ENCODE results near the gene PPFIA4.

PPFIA4 gene

GRCh38 chr1:203124011-203124410 is 97.7 kb downstream of the PPFIA4 start:
- no peak for DNase-seq (ENCODE audit: low spot score)
- no peak for TF ChIP-seq CTCF (conservative IDR thresholded peaks at IDR 0.05; ENCODE audit: low read depth)
- ChIA-PET CTCF (no interaction called here), POLR2A (ENCODE audit: low non-redundant PET) (no interaction called here)
- H3K27ac ChIP-seq = no peak overlapping the region

GRCh38 chr1:203124546-203125317 is 98.4 kb downstream of the PPFIA4 start:
- ChIA-PET POLR2A (ENCODE audit: low non-redundant PET) (no interaction called here), CTCF (interaction anchor here (0.8 to 2.5 kb wide), 2 partner anchors 40 to 85 kb away, joined by 3 to 15 read pairs; no protein-coding TSS in a partner anchor)
- no peak for TF ChIP-seq CTCF (conservative IDR thresholded peaks at IDR 0.05; ENCODE audit: low read depth)
- no peak overlapping the region for H3K27ac ChIP-seq
- peak; percentile 72 for DNase-seq (ENCODE audit: low spot score)

GRCh38 chr1:203126151-203126865 is 100.0 kb downstream of the PPFIA4 start:
- ChIA-PET POLR2A (ENCODE audit: low non-redundant PET) (no interaction called here), CTCF (interaction anchor here (0.7 to 2.5 kb wide), 13 partner anchors 9 to 1000 kb away, joined by 3 to 15 read pairs (median 3); no protein-coding TSS in a partner anchor)
- DNase-seq (ENCODE audit: low spot score) = peak; percentile 46
- TF ChIP-seq CTCF (conservative IDR thresholded peaks at IDR 0.05; ENCODE audit: low read depth) = peak; percentile 23
- no peak overlapping the region for H3K27ac ChIP-seq

GRCh38 chr1:203126866-203127665 is 100.8 kb downstream of the PPFIA4 start:
- no peak for TF ChIP-seq CTCF (conservative IDR thresholded peaks at IDR 0.05; ENCODE audit: low read depth)
- no peak for DNase-seq (ENCODE audit: low spot score)
- peak overlapping the region; percentile 18; the same call in 1 of the 2 replicates for H3K27ac ChIP-seq
- CTCF ChIA-PET = interaction anchor here (0.6 to 4.3 kb wide), 17 partner anchors 12 to 999 kb away, joined by 3 to 29 read pairs (median 4); no protein-coding TSS in a partner anchor
- POLR2A ChIA-PET (ENCODE audit: low non-redundant PET) = interaction anchor here (0.6 kb wide), 1 partner anchor 9 kb away, joined by 7 read pairs; no protein-coding TSS in a partner anchor

GRCh38 chr1:203127666-203128430 is 101.6 kb downstream of the PPFIA4 start, which contains the start of gene ADORA1:
Gene ADORA1 (plus strand): TSS chr1:203127726. CDS start chr1:203128842, 1,116 bp downstream.
- peak; percentile 71 for DNase-seq (ENCODE audit: low spot score)
- POLR2A ChIA-PET (ENCODE audit: low non-redundant PET) = no interaction called here
- TF ChIP-seq CTCF (conservative IDR thresholded peaks at IDR 0.05; ENCODE audit: low read depth) = no peak
- H3K27ac ChIP-seq = peak within 1 kb of the TSS; percentile 18; the same call in 1 of the 2 replicates
- CTCF ChIA-PET = interaction anchor here (0.6 to 4.3 kb wide), 15 partner anchors 10 to 140 kb away, joined by 3 to 29 read pairs (median 4); no protein-coding TSS in a partner anchor

Measured in RWPE1 (cell line).